ENCODE measurements around the gene GAS7. TPM values are rescaled to one million over a fixed set of nuclear protein-coding genes. Genes with fewer than 3 reads are reported as not detected.

GAS7 gene
- total and polyA plus RNA-seq, 4 donors = 9.0 to 112 (median 46.1) TPM

DNA sequence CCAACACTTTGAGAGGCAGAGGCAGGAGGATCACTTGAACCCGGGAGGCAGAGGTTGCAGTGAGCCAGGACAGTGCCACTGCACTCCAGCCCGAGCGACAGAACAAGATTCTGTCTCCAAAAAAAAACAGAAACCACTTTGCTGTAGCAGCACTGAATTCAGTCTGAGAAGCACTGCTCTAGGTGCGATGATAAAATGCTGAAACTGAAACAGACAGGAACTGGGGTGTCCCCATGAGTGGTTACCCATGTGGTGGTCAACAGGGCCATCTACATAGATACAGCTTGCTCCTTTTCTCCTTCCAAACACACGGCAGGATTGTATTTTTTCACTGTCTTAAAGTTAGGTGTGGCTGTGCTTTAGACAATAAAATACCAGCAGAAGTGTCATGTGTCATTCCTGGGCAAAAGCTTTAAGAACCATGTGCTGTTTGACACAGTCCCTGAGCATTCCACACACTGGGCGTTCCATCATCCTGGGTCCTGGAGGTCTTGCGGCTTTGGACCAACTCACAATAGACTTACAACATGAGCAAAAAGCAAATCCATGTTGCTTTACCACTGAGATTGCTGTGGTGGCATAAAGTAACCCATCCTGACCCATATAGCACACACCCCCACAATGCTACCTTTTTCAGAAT, 11.5 kb downstream of the GAS7 start:
- H3K27ac ChIP-seq (ENCODE audit: low read depth in 1 of 2, low read length in 1 of 2) = no peak overlapping the region
- TF ChIP-seq, protein P1, sequence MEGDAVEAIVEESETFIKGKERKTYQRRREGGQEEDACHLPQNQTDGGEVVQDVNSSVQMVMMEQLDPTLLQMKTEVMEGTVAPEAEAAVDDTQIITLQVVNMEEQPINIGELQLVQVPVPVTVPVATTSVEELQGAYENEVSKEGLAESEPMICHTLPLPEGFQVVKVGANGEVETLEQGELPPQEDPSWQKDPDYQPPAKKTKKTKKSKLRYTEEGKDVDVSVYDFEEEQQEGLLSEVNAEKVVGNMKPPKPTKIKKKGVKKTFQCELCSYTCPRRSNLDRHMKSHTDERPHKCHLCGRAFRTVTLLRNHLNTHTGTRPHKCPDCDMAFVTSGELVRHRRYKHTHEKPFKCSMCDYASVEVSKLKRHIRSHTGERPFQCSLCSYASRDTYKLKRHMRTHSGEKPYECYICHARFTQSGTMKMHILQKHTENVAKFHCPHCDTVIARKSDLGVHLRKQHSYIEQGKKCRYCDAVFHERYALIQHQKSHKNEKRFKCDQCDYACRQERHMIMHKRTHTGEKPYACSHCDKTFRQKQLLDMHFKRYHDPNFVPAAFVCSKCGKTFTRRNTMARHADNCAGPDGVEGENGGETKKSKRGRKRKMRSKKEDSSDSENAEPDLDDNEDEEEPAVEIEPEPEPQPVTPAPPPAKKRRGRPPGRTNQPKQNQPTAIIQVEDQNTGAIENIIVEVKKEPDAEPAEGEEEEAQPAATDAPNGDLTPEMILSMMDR (IDR thresholded peaks at IDR 0.05; ENCODE audit: control extremely low read depth, extremely low read depth) = no peak
- DNase-seq = no peak
- no peak overlapping the region for H3K4me3 ChIP-seq
- peak overlapping the region in 1 of 2 donors; percentile 23 for H3K9ac ChIP-seq (ENCODE audit: insufficient read depth in 1 of 2, low read length in 2 of 2)
- no peaks in the 10 kb centered on the region for H3K27me3 ChIP-seq (ENCODE audit: control insufficient read depth in 3 of 3, insufficient read depth in 3 of 3, low read length in 2 of 3)
- WGBS, 2 donors = 79 to 94% methylated on average over 7 of the region's 7 CpGs
- ATAC-seq (ENCODE audit: insufficient read depth, low FRiP score) = no peak
- peaks cover 0 to 6% (median 0%) of the 10 kb centered on the region in 4 donors for H3K9me3 ChIP-seq (ENCODE audit: control insufficient read depth in 4 of 4, insufficient read depth in 3 of 4, low read length in 3 of 4)
- no peaks in the 10 kb centered on the region for H3K36me3 ChIP-seq (ENCODE audit: control insufficient read depth in 4 of 4, insufficient read depth in 4 of 4, low read length in 4 of 4)
- H3K4me1 ChIP-seq (ENCODE audit: control insufficient read depth in 5 of 5, insufficient read depth in 5 of 5, low read length in 5 of 5) = peaks cover 0 to 4% (median 0%) of the 10 kb centered on the region in 5 donors

DNA sequence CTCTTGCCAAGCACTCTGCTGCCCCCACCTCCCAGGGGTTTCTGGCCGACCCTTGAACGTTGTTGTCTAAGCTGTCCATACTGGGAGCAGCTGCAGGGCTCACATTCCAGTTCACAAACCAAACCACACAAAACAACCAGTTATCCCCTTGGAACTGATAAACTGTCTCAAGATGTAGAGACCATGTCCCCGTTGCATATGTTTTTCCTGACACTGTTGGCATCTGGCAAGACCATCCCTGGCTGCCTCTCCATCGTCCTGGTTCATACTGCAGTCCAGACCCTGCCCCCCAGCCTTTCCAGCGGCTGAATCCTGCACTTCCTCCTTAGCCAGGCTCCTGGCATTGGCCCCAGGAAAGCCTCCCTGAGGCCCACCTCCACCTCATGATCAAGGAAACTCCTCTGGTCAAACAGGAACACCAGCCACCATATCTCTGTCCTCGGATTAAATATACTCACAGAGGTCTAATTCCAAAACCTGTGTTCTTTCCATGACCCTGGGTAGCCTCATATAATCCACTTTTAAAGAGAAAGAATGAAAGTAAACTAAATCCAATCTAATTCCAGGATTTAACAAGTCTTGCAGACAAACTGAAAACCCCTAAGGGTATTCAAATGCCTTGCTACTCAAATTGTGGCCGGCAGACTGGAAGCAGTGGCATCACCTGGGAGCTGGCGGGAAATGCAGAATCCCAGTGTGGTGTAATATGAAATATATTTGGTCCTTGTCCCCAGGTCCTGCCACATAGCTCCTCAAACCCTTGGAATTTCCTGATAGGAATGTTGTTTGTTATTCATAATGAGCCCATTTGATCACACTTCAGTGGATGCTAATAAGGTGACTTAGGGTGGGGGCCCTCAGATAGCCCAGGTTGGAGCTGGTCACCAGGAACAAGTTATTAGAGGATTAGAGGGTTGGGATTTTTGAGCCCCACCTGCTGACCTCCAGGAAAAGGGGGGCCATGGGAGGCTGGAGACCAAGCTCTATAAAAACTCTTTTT, 14.2 kb downstream of the GAS7 start:
- H3K36me3 ChIP-seq (ENCODE audit: control insufficient read depth in 4 of 4, insufficient read depth in 4 of 4, low read length in 4 of 4) = no peaks in the 10 kb centered on the region
- H3K4me3 ChIP-seq = no peak overlapping the region
- H3K27ac ChIP-seq (ENCODE audit: low read depth in 1 of 2, low read length in 1 of 2) = no peak overlapping the region
- no peak overlapping the region for H3K9ac ChIP-seq (ENCODE audit: insufficient read depth in 1 of 2, low read length in 2 of 2)
- TF ChIP-seq, protein P1 (IDR thresholded peaks at IDR 0.05; ENCODE audit: control extremely low read depth, extremely low read depth) = no peak
- ATAC-seq (ENCODE audit: insufficient read depth, low FRiP score) = no peak
- H3K27me3 ChIP-seq (ENCODE audit: control insufficient read depth in 3 of 3, insufficient read depth in 3 of 3, low read length in 2 of 3) = no peaks in the 10 kb centered on the region
- WGBS, 2 donors = 54 to 76% methylated on average over 8 of the region's 8 CpGs
- peaks cover 0 to 4% (median 0%) of the 10 kb centered on the region in 5 donors for H3K4me1 ChIP-seq (ENCODE audit: control insufficient read depth in 5 of 5, insufficient read depth in 5 of 5, low read length in 5 of 5)
- peaks cover 0 to 6% (median 0%) of the 10 kb centered on the region in 4 donors for H3K9me3 ChIP-seq (ENCODE audit: control insufficient read depth in 4 of 4, insufficient read depth in 3 of 4, low read length in 3 of 4)
- no peak for DNase-seq

DNA sequence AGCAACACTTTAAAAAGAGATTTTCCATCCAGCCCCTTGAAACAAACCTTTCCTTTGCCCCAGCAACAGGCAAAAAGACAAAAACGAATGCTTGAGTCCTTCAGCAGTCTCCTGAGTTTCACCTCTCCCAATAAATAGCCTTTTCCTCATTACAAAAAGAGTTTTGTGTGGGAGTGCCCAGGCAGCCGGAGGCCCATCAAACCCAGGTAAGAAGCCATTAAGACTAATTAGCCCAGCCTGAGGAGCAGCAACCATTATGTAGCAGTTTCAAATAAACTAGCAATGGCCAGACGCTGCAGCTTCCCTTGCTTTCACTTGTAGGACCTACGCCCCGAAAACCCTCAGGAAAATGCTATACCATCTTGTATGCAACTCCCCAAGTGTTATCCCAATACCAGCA, 15.6 kb downstream of the GAS7 start:
- peaks cover 0 to 11% (median 2%) of the 10 kb centered on the region in 5 donors for H3K4me1 ChIP-seq (ENCODE audit: control insufficient read depth in 5 of 5, insufficient read depth in 5 of 5, low read length in 5 of 5)
- H3K4me3 ChIP-seq = no peak overlapping the region
- H3K27me3 ChIP-seq (ENCODE audit: control insufficient read depth in 3 of 3, insufficient read depth in 3 of 3, low read length in 2 of 3) = no peaks in the 10 kb centered on the region
- peaks cover 0 to 4% (median 0%) of the 10 kb centered on the region in 4 donors for H3K9me3 ChIP-seq (ENCODE audit: control insufficient read depth in 4 of 4, insufficient read depth in 3 of 4, low read length in 3 of 4)
- H3K9ac ChIP-seq (ENCODE audit: insufficient read depth in 1 of 2, low read length in 2 of 2) = no peak overlapping the region
- no peak overlapping the region for H3K27ac ChIP-seq (ENCODE audit: low read depth in 1 of 2, low read length in 1 of 2)
- 89 to 94% methylated on average over 5 of the region's 5 CpGs for WGBS, 2 donors
- no peaks in the 10 kb centered on the region for H3K36me3 ChIP-seq (ENCODE audit: control insufficient read depth in 4 of 4, insufficient read depth in 4 of 4, low read length in 4 of 4)
- no peak for ATAC-seq (ENCODE audit: insufficient read depth, low FRiP score)
- TF ChIP-seq, protein P1 (IDR thresholded peaks at IDR 0.05; ENCODE audit: control extremely low read depth, extremely low read depth) = no peak
- DNase-seq = no peak
